ENCODE results near the gene ANKRD33B.
"Not testable (repeated sequence)": the region's sequence is repeated elsewhere in the genome, so short reads cannot be mapped to it uniquely, and the experiment has no call there.

Gene ANKRD33B

DNA sequence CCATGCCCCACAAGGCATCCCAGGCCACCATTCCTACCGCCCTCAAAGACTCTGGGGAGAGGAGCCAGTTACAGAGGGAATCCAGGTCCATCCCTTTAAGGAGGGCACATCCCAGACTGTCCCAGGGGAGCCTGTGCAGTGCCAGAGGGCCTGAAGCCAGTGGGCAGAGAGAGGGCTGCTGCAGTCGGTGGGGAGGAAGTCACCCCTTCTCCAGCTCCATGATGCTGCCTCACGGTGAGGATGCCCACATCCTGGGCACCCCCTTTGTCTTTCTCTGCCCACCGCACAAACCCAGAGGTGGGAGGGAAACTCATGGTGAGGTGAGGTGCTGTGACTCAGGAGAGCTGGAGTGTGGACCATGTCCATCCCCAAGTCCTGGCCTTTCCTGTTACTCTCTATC, 26.2 kb upstream of the ANKRD33B start:
- no peak for DNase-seq

DNA sequence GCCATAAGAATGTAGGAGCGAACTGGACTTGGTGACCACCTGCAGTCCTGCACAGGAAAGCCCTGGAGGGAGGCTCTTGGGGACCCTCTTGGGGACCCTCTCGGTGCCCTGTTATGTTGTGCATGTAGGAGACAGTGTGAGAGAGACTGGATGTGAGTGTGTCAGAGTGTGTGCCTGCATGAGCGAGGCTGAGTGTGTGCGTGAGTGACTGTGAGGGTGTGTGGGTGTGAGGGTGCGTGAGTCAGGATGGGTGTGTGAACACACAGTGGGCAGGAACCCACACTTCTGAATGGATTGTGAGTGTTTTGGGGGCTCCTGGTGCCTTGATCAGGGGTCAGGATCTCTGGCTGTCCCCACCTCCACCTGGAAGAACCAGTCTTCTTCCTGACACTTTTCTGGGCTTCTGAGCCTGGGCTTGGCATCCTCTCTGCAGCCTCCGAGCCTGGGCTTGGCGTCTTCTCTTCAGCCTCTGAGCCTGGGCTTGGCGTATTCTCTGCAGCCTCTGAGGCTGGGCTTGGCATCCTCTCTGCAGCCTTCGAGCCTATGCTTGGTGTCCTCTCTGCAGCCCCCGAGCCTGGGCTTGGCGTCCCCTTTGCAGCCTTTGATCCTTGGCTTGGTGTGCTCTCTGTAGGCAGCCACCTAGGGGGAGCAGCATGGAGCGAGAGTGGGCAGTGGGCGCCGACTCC, 25.6 kb upstream of the ANKRD33B start:
- no peak for DNase-seq

DNA sequence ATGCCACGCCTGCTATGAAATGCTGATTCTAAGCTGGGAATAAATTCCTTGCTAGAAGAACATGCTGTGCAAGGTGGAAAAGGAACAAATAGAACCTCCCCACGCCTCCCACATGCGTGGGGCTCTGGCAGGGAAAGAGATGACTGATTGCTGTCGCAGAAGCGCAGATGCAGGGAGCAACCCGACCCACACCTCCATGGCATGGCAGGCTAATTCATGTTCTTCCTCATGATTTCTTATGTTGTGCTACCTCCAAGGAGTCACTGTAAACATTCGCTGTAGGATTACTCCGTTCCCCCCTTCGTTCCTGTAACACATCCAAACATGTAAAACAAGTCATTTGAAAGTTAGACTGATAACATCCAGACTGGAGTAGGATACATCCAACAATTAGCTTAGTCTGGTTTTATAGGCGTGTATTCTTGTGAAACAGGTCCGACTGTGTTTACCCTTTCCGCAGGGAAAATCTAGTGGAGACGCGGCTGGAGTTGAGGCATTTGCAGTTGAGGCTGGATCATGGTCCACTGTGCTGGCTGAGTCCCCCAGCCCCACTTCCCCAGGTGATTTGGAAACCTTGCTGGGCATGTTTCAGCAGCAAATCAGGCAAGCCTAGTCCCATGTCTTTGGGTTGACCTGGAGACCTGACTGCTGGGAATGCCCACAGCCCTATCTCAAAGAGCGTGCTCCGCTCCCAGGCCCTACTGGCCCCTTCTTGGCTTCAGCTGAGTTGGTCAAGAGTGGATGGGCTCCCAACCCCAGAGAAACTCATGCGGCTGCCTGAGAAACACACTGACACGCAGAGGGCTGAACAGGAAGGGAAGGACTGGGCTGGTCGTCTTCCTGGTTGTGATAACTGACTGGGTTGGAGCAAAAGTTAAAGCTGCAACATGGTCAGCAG, 24.8 kb upstream of the ANKRD33B start:
- no peak for DNase-seq

DNA sequence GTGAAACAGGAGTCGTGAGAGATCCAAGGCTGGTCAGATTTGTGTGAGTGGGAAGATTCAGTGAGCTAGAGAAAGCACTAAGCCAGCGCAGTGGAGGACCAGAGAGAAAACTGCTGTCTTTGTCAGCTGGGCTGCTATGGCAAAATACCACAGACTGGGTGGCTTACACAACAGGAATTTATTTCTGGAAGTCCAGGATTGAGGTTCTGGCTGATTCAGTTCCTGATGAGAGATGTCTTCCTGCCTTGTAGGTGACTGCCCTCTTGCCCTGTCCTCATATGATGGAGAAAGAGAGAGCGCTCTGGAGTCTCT, 24.2 kb upstream of the ANKRD33B start:
- DNase-seq, result no peak

DNA sequence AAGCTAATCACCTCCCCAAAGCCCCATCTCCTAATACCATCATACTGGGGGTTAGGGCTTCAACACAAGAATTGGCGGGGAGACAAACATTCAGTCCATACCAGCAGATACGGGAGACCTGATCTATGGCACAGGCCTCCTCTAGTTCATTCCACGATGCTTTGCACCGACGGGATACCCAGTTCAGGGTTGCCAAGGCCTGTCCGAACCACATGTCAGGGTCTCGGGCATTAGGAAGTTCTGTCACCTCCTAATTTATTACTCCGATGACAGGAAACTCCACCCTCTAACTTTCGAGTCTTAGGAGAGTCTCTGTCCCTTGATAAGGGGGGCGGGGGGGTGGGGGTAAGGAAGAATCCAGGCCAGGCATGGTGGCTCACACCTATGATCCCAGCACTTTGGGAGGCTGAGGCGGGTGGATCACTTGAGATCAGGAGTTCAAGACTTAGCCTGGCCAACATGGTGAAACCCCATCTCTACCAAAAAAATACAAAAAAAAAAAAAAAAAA, 23.8 kb upstream of the ANKRD33B start:
- no peak for DNase-seq

DNA sequence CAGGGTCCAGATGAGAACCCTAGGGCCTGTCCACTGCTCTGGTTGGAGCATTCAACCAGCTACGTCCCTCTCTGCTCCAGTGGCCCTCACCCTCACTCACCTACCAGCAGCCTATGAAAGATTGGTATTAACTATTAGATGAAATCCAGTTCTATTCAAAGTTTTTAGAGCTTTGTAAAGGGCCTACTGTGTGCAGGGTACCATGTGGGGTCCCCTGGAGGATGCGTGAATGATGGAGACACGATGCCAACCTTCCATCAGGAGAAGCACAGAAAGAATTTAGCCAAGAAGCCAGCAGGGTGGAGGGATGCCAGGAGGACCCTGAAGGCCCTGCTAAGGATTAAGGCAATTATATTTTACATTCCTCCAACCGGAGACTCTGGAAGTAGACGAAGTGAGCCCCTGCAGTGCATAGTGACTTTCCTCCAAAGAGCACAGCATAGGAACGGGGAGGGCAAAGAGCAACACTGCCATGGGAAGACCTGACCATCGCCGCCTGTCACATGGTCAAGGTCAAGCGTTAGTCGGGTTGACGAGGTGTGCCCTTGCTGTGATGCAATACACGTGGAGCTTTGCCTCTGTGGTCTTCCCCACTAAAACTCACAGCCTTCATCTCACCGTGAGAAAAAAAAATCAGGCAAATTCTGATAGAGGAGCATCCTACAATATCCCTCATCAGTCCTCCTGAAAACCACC, 22.8 kb upstream of the ANKRD33B start:
- DNase-seq, result no peak

DNA sequence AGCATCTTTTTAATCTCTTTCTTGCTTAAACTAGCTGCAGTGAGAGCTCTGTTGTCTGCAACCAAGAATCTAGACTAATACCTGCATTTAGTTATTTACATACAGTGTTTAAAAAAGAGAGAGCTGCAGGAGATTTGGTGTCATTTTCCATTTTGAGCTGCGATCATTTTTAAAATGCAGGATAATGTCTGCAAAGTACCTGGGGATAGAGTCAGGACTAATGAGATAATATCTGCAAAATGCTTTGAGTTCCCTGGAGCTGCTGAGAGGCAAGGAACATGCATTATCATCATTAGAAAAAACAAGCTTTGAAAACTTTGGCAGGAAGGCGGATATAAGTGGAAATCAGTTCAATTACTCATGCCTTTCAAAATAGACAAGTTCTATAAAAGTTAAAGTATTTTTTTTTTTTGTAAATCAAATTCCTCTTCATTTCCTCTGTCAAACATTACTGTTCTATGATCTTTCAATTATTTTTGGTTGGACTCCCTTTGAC, 21.8 kb upstream of the ANKRD33B start:
- DNase-seq, result no peak

DNA sequence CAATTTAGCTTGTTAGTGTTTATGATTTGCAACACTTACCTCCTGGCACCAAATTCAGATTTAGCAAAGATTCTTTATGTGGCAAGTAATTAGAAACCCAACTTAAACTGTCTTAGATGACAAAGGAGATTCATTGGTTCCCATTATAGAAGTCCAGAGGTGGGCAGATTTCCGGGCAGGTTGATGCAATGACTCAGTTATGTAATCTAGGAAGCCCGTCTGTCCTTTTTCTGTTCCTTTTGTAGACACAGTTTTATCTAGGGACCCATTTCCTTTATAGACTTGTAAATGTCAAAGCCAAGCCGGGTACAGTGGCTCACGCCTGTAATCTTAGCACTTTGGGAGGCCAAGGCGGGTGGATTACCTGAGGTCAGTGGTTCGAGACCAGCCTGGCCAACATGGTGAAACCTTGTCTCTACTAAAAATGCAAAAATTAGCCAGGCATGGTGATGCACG, 20.3 kb upstream of the ANKRD33B start:
- DNase-seq, result peak; percentile 94

DNA sequence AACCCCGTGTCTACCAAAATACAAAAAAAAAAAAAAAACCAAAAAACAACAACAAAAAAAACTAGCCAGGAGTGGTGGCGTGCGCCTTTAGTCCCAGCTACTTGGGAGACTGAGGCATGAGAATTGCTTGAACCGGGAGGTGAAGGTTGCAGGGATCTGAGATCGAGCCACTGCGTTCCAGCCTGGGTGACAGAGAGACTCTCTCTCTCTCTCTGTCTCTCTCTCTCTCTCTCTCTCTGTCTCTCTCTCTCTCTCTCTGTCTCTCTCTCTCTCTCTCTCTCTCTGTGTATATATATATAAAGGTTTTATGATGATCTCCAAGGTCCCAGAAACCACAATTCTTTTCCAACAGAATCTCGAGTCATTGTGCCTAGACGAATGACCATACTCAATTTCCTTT, 18.8 kb upstream of the ANKRD33B start:
- DNase-seq, result no peak

DNA sequence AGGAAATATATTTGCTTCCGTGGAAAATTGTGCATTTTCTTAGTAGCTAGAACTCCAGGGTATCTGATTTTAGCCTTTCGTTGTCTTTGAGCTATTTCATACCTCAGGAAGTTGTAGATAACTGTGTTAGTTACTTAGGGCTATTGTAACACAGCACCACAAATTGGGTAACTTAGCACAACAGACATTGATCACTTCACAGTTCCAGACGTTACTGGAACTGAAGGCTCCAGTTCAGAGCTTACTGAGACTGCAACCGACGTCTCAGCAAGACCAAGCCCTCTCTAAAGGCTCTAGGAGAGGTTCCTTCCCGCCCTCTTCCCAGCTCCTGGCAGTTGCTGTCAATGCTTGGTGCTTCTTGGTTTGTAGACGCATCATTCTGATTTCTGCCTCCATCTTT, 17.7 kb upstream of the ANKRD33B start:
- no peak for DNase-seq

DNA sequence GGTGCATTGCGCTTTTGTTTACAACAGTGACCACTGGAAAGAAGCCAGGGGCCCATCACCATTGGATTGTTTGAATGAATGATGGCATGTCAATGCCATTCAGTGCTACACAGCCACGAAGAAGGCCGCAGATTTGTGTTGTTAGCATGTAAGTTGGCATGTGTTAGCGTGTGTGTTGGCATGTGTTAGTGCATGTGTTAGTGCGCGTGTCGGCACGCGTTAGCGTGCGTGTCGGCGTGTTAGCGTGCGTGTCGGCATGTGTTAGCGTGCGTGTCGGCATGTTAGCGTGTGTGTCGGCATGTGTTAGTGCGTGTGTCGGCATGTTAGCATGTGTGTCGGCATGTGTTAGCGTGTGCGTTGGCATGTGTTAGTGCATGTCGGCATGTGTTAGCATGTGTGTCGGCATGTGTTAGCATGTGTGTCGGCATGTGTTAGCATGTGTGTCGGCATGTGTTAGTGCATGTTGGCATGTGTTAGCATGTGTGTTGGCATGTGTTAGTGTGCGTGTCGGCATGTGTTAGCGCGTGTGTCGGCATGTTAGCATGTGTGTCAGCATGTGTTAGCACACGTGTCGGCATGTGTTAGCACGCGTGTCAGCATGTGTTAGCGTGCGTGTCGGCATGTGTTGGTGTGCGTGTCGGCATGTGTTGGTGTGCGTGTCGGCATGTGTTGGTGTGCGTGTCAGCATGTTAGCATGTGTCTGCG, 15.3 kb upstream of the ANKRD33B start:
- DNase-seq, result no peak

DNA sequence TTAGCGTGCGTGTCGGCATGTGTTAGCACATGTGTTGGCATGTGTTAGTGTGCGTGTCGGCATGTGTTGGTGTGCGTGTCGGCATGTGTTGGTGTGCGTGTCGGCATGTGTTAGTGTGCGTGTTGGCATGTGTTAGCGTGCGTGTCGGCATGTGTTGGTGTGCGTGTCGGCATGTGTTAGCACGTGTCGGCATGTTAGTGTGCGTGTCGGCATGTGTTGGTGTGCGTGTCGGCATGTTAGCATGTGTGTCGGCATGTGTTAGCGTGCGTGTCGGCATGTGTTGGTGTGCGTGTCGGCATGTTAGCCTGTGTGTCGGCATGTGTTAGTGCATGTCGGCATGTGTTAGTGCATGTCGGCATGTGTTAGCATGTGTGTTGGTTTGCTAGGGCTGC, 14.8 kb upstream of the ANKRD33B start:
- DNase-seq, result not testable (repeated sequence)

DNA sequence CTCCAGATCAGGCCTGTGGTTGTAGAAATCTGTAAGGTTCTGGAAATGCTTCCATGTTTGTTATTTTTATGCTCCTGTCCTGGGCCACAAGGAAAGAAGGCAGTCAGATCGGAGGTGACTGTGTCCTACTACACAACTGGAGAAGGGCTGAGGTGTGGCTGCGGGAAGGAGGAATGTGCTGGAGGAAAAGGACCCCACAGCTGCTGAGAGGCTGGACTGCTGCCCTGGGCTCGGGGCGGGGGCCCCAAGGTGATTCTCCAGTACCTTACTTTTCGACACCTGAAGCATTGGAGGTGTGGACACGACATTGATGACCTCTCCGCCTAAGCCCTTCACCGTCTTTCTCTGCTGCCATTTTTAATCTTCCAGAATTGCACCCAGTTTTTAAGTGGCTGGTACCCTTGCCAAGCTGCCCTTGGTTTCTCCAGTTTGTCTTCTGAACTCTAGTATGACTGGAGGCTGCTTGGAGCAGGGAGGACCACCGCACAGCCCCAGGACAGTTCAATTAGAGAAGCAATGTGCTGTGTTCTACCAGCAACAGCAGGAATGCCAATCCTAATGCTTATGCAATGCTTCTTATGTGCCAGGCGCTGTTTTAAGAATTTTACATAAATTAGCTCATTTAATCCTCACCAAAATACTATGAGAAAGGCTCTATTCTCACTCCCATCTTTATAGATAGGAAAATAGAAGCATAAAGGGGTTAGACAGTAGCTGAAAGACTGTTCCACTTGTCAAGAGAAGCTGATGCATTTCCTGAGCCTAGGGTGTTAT, 13.5 kb upstream of the ANKRD33B start:
- no peak for DNase-seq

DNA sequence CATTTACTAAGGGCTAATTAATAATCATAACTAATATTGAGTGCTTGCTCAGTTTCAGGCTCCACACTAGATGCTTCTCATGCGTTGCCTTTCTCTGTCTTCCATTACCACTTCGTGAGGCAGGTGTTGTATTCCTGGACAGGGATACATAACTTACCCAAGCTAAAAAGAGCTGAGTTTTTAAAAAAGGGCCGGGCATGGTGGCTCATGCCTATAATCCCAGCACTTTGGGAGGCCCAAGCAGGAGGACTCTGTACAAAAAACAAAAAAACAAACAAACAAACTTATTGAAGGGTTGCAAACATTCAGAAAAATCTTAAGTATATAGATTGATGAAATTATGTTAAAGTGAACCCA, 12.1 kb upstream of the ANKRD33B start:
- DNase-seq, result no peak

DNA sequence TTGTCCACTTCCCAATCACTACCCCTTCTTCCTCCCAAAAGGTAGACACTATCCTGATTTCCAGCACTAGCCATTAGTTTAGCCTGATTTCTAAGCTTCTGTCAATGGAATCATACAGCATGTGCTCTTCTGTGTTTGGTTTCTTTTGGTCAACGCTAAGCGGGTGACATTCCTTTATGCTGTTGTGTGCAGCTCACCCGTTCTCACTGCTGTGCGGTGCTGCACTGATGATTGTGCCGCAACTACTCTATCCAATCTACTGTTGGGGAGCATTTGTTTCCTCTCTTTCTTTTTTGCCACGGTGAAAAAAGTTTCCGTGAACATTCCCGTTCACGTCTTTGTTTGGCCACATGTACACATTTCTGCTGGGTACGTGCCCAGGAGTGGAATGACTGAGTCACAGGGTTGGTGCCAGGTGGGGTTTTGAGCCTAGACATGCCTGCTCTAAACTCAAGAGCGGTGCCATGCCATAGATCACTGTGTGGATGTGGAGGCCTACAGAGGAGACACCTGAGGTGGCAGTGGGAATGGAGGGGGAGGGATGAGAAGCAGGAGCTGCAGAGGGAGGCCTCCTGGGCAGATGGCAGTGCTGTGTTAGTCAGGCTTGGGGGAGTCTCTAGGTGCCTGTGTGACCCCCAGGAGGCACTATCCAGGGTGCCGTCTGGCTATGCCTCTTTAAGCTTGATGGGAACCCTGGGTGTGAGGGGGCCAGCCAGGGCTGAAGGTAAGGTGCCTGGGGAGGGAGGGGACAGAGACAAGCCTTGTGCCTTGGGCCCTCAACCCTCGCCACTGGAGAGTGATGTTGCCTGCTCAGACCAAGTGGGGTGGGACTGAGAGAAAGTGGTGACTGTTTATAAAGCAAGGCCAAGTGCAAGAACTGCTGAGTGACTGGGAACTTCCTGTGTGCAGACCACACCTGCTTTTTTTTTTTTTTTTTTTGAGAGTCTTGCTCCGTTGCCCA, 11.4 kb upstream of the ANKRD33B start:
- no peak for DNase-seq

DNA sequence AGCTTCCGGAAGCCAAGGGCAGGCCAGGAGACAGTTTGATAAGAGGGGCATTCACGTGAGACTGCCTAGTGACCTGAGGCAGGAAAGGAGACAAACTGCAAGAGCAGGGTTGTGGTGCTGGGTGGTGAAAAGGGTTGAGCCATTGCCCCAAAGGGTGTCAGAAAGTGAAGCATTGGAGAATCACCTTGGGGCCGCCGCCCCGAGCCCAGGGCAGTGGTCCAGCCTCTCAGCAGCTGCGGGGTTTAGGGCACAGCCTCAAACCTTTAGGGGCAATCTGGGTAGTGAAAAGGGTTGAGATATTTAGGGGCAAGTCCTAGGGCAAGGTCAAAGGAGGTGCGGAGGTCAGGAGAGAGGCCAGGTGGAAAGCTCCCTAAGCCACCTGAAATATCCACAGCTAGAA, 10.4 kb upstream of the ANKRD33B start:
- DNase-seq, result no peak

DNA sequence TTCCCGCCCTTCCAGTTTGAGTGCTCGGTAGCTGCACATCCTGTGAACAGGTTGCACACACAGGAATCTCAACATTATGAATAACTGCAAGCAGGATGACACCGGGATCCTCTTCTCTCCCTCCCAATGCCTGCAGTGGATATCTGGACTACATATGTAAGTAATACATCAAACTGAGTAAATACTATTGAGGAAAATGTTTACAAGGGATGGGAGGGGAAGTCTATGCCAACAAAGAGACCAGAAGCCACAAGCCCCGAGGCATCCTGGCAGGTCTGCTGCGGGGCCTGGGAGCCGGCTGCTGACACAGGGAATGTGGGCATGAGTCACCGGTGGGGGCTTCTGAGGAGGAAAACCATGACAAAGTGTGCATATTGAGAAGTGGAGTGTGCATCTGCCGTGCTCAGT, 8.6 kb upstream of the ANKRD33B start:
- DNase-seq, result peak; percentile 96

DNA sequence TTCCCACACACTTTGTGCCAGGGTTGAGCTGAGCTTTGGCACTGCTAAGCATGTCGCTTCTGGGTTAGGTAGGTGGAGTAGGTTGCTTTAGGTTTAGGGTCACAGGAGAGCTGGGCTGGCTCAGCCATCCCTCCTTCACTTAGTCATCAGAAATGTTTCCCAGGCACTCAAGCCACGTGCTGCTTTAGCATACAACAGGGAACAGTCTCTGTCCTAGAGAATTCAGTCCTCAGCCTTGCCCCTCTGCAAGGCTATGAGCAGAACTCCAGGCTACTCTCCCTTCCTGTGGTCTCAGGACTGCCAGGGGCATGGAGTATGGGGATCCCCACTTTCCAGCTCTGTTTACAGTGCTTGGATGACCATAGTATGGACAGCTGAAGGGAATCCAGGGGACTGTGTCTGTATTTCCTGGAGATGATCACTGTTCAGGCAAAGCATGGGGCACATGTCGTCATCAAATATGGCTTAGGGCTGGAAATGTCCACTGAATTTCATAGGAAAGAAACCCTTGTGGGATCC, 7.5 kb upstream of the ANKRD33B start:
- peak; percentile 64 for DNase-seq

DNA sequence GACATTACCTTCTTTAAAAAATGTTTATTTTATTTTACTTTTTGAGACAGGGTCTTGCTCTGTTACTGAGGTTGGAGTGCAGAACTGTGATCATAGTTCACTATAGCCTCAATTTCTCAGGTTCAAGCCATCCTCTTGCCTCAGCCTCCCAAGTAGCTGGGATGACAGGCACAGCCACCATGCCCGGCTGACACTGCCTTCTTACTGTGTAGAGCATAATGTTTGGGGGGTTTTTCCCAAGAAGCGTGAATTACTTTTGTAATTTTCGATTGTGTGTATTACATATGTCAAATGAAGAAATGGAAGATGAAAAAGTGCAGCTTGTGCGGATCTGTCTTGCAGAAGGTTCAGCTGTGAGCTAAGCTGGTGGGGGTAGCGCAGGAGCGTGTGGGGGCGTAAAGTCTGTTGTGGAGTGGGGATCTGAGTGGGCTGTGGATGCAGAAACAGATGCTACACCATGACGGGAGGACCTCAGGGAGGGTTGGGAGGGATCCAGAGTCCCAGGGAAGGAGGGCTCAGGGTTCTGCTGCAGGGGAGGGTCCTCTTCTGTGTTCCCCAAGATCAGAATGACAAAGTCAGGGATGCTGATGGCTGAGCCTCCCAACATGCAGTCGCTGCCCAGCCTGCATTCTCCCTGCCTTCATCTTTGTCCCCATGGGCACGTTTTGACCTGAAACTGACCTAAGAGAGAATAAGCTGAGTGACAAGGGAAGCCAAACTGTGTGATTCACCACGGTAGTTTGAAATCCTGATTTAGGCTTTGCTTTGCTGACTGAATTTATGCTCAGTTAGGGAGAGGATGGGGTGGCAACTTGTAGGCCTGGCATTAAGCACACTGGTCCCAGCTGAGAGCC, 6.8 kb upstream of the ANKRD33B start:
- no peak for DNase-seq

DNA sequence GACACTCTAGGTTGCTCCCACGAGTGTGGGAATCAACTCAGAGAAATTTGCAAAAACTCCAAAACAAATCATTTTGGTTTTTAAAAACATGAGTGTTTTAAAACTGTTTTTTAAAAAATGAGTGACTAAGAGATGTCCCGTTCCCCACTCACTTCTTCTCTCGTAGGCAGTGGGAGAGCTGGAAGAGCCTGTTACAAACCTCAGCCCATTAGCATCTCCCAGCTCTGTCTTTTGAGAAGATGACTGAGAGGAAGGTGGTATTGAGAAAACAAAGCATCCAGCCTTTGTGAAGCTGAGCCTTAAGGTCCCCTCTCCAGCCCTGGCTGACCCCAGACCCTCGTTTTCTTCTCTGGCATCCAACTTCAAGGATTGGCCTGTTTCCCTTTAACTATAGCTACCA, 4.7 kb upstream of the ANKRD33B start:
- DNase-seq, result no peak
